Bronchial epithelial cell (primary cell): ENCODE results near the gene CEP112. TPM values are rescaled to one million over a fixed set of nuclear protein-coding genes. Genes with fewer than 3 reads are reported as not detected.

ENCODE experiments used
- DNase-seq: peaks from one replicate; pipeline ENCODE4 v3.0.0-alpha.2; 2010; ENCODE audit warnings: low read depth
- FAIRE-seq: peaks from 2 replicates; lab custom pipeline; 2011; peaks lifted over from hg19 to GRCh38; lab: Jason Lieb, UNC
- H3K27me3 ChIP-seq: 2 replicates; pipeline ENCODE4 v1.5.1; 2011; ENCODE audit warnings: low read length; ENCODE audit not compliant: control insufficient read depth, insufficient read depth
- H3K36me3 ChIP-seq: 2 replicates; pipeline ENCODE4 v1.5.1; 2011; ENCODE audit warnings: low read length; ENCODE audit not compliant: control insufficient read depth, insufficient read depth
- H3K4me3 ChIP-seq: 2 replicates; pipeline ENCODE4 v1.5.1; 2011; ENCODE audit warnings: mild to moderate bottlenecking, low read depth, low read length, control low read depth
- CTCF ChIP-seq: IDR thresholded peaks from 2 replicates; pipeline ENCODE4 v1.5.1; 2011; ENCODE audit warnings: mild to moderate bottlenecking, moderate library complexity, low read length, control low read depth, inconsistent platforms; ENCODE audit not compliant: insufficient read depth, severe bottlenecking
- total RNA-seq: library from RNA; depleted of rRNA; stranded (reverse); fragments of >200 nt; gene quantifications from 2 replicates; pipeline ENCODE4 v1.2.1, GENCODE V29; 2014

Gene CEP112
- total RNA-seq, 1 donor from 2014 or later: 2.4 TPM

- Histone ChIP-seq H3K36me3 (no peaks in the 10 kb centered on the region), H3K27me3 (no peaks in the 10 kb centered on the region), H3K4me3 (no peak overlapping the region)
- no peak for TF ChIP-seq CTCF
- no peak for DNase-seq
- FAIRE-seq: no peak
Observed at GRCh38 chr17:65718601-65719000, 473.3 kb downstream of the CEP112 start.

GRCh38 chr17:65712383-65713267 is 479.3 kb downstream of the CEP112 start:
- no peak for TF ChIP-seq CTCF
- FAIRE-seq (no peak), DNase-seq (no peak)
- H3K27me3 ChIP-seq: no peaks in the 10 kb centered on the region
- H3K36me3 ChIP-seq: no peaks in the 10 kb centered on the region
- no peak overlapping the region for H3K4me3 ChIP-seq

GRCh38 chr17:65711671-65712276 is 480.2 kb downstream of the CEP112 start:
- DNase-seq (no peak), FAIRE-seq (no peak)
- Histone ChIP-seq H3K36me3 (no peaks in the 10 kb centered on the region), H3K4me3 (no peak overlapping the region), H3K27me3 (no peaks in the 10 kb centered on the region)
- TF ChIP-seq CTCF: no peak

- Histone ChIP-seq H3K27me3 (no peaks in the 10 kb centered on the region), H3K4me3 (no peak overlapping the region)
- FAIRE-seq: no peak
Observed at GRCh38 chr17:65707780-65708179, 484.2 kb downstream of the CEP112 start.

GRCh38 chr17:65704731-65705130 is 487.2 kb downstream of the CEP112 start:
- no peak overlapping the region for H3K4me3 ChIP-seq
- H3K36me3 ChIP-seq: no peaks in the 10 kb centered on the region
- DNase-seq (no peak), FAIRE-seq (no peak)
- no peaks in the 10 kb centered on the region for H3K27me3 ChIP-seq
- TF ChIP-seq CTCF: no peak

More at GRCh38 chr17:65707780-65708179, 484.2 kb downstream of the CEP112 start:
- DNase-seq: no peak
- TF ChIP-seq CTCF: no peak
- H3K36me3 ChIP-seq: no peaks in the 10 kb centered on the region
